ENCODE measurements around the gene TBC1D22A.

The TBC1D22A gene

GRCh38 chr22:46894081-46894671 lies 131.7 kb downstream of the TBC1D22A start:
- no peak for DNase-seq

GRCh38 chr22:46894851-46895640 lies 132.6 kb downstream of the TBC1D22A start:
- no peak for DNase-seq

GRCh38 chr22:46895753-46896152 lies 133.3 kb downstream of the TBC1D22A start:
- DNase-seq, result no peak

GRCh38 chr22:46896166-46896565 lies 133.7 kb downstream of the TBC1D22A start:
- DNase-seq, result no peak

- DNase-seq, result no peak
These were observed 134.3 kb downstream of the TBC1D22A start for GRCh38 chr22:46896568-46897245.

- no peak for DNase-seq
These were observed 134.8 kb downstream of the TBC1D22A start for GRCh38 chr22:46897246-46897623.

- DNase-seq, result no peak
These were observed 138.1 kb downstream of the TBC1D22A start for GRCh38 chr22:46900549-46900948.

GRCh38 chr22:46902436-46902835 lies 140.0 kb downstream of the TBC1D22A start:
- DNase-seq, result no peak

- no peak for DNase-seq
These were observed 140.8 kb downstream of the TBC1D22A start for GRCh38 chr22:46902998-46903916.

- DNase-seq, result no peak
These were observed 143.0 kb downstream of the TBC1D22A start for GRCh38 chr22:46905415-46905814.

GRCh38 chr22:46905834-46906233 lies 143.4 kb downstream of the TBC1D22A start:
- no peak for DNase-seq

- no peak for DNase-seq
These were observed 144.0 kb downstream of the TBC1D22A start for GRCh38 chr22:46906326-46907045.

GRCh38 chr22:46907241-46908215 lies 145.1 kb downstream of the TBC1D22A start:
- DNase-seq, result no peak

- no peak for DNase-seq
These were observed 146.2 kb downstream of the TBC1D22A start for GRCh38 chr22:46908641-46909107.

- DNase-seq, result no peak
These were observed 147.0 kb downstream of the TBC1D22A start for GRCh38 chr22:46909237-46910030.

GRCh38 chr22:46910624-46911023 lies 148.2 kb downstream of the TBC1D22A start:
- no peak for DNase-seq

- no peak for DNase-seq
These were observed 148.9 kb downstream of the TBC1D22A start for GRCh38 chr22:46911346-46911745.

- no peak for DNase-seq
These were observed 150.9 kb downstream of the TBC1D22A start for GRCh38 chr22:46913351-46913750.

GRCh38 chr22:46914481-46914880 lies 152.0 kb downstream of the TBC1D22A start:
- DNase-seq, result no peak
